ENCODE results near the gene WBP1L. TPM values are rescaled to one million over a fixed set of nuclear protein-coding genes. Genes with fewer than 3 reads are reported as not detected.

WBP1L gene
- total RNA-seq, 4 donors from 2014 or later: 89.4 to 191 (median 158) TPM

DNA sequence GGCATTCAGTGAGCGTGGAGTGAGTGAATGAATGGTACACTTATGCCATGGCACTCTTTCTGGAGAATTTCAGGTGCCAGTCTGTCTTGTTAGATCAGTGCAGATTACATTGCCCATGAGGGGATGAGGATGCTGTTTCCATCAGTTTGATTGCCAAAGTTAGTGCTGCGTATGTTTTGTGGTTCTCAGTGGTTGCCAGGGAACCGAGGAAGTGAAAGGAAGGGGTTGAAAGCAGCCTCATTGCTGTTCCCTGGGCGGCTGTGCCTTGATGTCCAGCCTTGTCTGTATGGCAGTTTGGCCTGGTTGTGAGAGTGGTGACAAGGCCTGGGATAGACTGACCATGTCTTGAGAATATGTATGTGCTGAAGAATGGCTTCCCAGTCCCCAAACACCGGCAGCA lies 30.2 kb downstream of the WBP1L start:
- WGBS, 2 donors: 40 to 48% methylated on average over 5 of the region's 5 CpGs
- H3K36me3 ChIP-seq: no peaks in the 10 kb centered on the region
- TF ChIP-seq EP300 (IDR thresholded peaks at IDR 0.05) (no peak), POLR2A (IDR thresholded peaks at IDR 0.05) (no peak)
- no peaks in the 10 kb centered on the region for H3K27me3 ChIP-seq
- peaks cover 0 to 99% (median 62%) of the 10 kb centered on the region in 4 donors for H3K4me1 ChIP-seq
- H3K9me3 ChIP-seq: no peaks in the 10 kb centered on the region
- H3K4me3 ChIP-seq: no peak overlapping the region
- DNase-seq (ENCODE audit: low spot score in 2 of 2): peak in 1 of 2 donors; percentile 52
- peak overlapping the region; percentile 82 to 97 (median 88) for H3K27ac ChIP-seq

DNA sequence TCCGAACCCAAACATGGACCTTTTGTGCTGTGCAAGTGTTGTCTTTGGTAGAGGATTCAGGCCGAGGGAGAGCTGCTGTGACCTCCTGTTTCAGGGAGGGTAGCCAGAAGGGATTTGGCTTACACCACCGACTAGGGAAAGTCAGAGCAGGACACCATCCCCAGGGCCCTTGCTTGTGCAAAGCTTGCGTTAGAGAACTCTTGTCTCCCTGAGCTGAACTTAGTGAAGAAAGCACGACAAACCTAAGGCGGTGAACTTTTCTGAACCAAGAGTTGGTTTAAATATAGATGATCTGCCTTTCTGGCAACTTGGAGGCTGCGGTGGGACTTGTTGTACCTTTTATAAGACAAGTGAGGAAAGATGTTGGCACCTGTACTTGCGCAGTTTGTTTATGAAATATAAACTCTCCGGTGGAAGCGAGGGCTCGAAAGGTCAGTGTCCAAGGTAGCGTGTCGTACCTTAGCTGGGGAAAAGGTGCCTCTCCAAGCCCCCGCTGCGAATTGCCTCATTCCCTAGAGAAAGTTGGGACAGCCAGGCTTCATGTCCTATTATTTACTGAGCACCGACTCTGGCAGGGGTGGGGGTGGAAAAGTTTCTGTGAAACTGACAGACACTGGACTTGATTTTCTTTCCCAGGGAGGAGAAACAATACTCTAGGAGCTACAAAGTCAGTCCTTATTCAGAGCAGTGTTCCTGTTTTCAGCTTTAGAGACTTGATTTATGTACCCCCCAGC lies 31.6 kb downstream of the WBP1L start:
- Histone ChIP-seq H3K27me3 (no peaks in the 10 kb centered on the region), H3K36me3 (no peaks in the 10 kb centered on the region), H3K4me3 (peak overlapping the region; percentile 18 to 51 (median 26)), H3K4me1 (peaks cover 0 to 99% (median 65%) of the 10 kb centered on the region in 4 donors), H3K27ac (peak overlapping the region; percentile 82 to 97 (median 88)), H3K9me3 (no peaks in the 10 kb centered on the region)
- peak; percentile 68 to 83 for DNase-seq (ENCODE audit: low spot score in 2 of 2)
- TF ChIP-seq POLR2A (IDR thresholded peaks at IDR 0.05): no peak
- TF ChIP-seq EP300 (IDR thresholded peaks at IDR 0.05): peak in 1 of 2 donors; percentile 89
- WGBS, 2 donors: 41 to 44% methylated on average over 16 of the region's 16 CpGs

- no peaks in the 10 kb centered on the region for H3K27me3 ChIP-seq
- H3K4me3 ChIP-seq: peak overlapping the region; percentile 18 to 51 (median 26)
- peak overlapping the region; percentile 82 to 97 (median 88) for H3K27ac ChIP-seq
- no peaks in the 10 kb centered on the region for H3K9me3 ChIP-seq
- H3K36me3 ChIP-seq: no peaks in the 10 kb centered on the region
- peak; percentile 68 to 86 for DNase-seq (ENCODE audit: low spot score in 2 of 2)
- TF ChIP-seq EP300 (IDR thresholded peaks at IDR 0.05) (peak; percentile 28 to 90), POLR2A (IDR thresholded peaks at IDR 0.05) (peak; percentile 43 to 80), CTCF (IDR thresholded peaks at IDR 0.05) (no peak)
- WGBS, 2 donors: 0 to 4% methylated on average over 17 of the region's 17 CpGs
- peaks cover 0 to 99% (median 70%) of the 10 kb centered on the region in 4 donors for H3K4me1 ChIP-seq
These were observed 32.4 kb downstream of the WBP1L start for GRCh38 chr10:102775935-102776669.

DNA sequence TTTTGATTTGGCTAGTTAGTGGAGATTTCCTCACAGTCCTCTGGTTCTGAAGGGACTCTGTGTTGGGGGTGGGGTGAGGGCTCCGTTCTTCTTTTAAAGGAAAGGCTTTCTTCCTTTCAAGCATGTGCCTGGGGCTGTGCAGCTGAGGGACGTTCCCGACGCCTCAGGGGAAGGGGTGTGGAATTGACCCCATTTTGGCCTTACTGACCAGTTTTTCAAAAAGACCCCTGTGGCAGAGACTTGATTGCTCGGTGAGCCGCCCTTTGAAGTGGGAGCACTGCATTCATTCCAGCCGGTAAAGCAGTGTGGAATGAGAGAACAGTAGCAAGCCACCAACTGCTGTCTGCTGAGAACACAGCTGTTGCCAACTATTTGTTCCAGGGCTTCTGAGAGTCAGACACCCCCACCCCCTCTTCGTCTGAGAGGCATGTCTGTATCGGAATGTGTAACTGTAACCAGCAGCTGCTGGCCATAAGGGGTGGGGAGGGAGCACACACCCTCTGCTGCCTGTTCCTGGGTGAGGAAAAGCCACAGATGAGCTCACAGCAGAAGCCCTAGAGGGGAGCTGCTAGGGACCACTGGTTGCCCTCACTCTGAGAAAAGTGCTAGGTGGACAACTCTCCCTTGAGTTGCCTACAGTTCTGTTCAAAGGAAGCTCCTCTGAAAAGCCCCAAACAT lies 33.2 kb downstream of the WBP1L start:
- WGBS, 2 donors: 4 to 5% methylated on average over 8 to 9 of the region's 9 CpGs
- Histone ChIP-seq H3K4me1 (peaks cover 0 to 99% (median 78%) of the 10 kb centered on the region in 4 donors), H3K27ac (peak overlapping the region; percentile 82 to 97 (median 88)), H3K36me3 (no peaks in the 10 kb centered on the region), H3K4me3 (peak overlapping the region; percentile 18 to 51 (median 26)), H3K27me3 (no peaks in the 10 kb centered on the region), H3K9me3 (no peaks in the 10 kb centered on the region)
- DNase-seq (ENCODE audit: low spot score in 2 of 2): peak; percentile 57 to 84
- TF ChIP-seq CTCF (IDR thresholded peaks at IDR 0.05): peak in 1 of 5 experiments; percentile 15
- peak in 1 of 2 donors; percentile 26 for TF ChIP-seq POLR2A (IDR thresholded peaks at IDR 0.05)
- peak; percentile 46 to 95 for TF ChIP-seq EP300 (IDR thresholded peaks at IDR 0.05)

DNA sequence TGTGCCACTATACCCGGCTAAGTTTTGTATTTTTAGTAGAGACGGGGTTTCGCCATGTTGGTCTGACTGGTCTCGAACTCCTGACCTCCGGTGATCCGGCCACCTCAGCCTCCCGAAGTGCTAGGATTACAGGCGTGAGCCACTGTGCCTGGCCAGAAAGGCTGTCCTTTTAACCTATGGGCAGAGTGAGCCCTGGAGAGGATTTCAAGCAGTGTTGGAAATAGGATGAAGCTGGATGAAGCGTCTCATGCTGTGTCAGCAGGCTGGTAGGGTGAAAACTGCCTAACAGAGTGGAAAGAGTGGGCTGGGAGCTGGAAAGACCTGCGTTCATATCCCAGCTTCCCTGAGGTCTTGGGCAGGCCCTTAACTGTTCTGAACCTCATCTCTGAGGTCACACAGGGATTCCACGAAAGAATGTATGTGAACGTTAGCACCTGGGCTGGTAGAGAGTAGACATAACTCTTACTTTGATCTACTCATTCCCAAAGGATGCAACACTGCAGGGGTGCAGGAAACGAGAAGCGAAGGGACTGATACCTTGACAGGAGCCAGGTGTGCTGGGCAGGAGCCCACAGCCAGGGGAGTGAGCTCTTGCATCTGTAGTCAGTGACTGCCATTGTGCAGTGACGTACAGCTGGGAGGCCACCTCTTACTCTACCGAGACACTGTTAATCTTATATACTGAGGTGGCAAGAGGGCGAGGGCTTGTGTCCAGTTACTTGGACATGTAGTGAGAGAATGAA lies 34.1 kb downstream of the WBP1L start:
- DNase-seq (ENCODE audit: low spot score in 2 of 2): no peak
- Histone ChIP-seq H3K36me3 (no peaks in the 10 kb centered on the region), H3K4me1 (peaks cover 0 to 100% (median 86%) of the 10 kb centered on the region in 4 donors), H3K9me3 (no peaks in the 10 kb centered on the region), H3K27me3 (no peaks in the 10 kb centered on the region), H3K27ac (peak overlapping the region; percentile 82 to 97 (median 88)), H3K4me3 (peak overlapping the region in 1 of 4 donors; percentile 51)
- 49 to 53% methylated on average over 17 of the region's 17 CpGs for WGBS, 2 donors
- TF ChIP-seq EP300 (IDR thresholded peaks at IDR 0.05) (no peak), CTCF (IDR thresholded peaks at IDR 0.05) (no peak), POLR2A (IDR thresholded peaks at IDR 0.05) (no peak)

Measured in tibial nerve (tissue), 4 donors.